Cardiac fibroblast (primary cell): ENCODE results near the gene MAN2A2.

Experiments used
- DNase-seq, 2 donors: peaks; one replicate each; pipeline versions ENCODE4 v3.0.0 to v3.0.0-alpha.2; 2010; ENCODE audit warnings: low read depth in 2 of 2
- H3K4me3 ChIP-seq, 2 donors: replicated peaks in 1 of 2; 1 replicate in 1 of 2; 2 replicates in 1 of 2; pipeline ENCODE4 v1.5.1; 2011; ENCODE audit warnings: low read depth in 2 of 2, low read length in 2 of 2, mild to moderate bottlenecking in 2 of 2, moderate library complexity in 1 of 2
- CTCF ChIP-seq: IDR thresholded peaks from one replicate; pipeline ENCODE4 v1.5.1; 2011; ENCODE audit warnings: low read depth, mild to moderate bottlenecking, low read length, inconsistent platforms

MAN2A2 gene

GRCh38 chr15:90931828-90932659, 28.9 kb downstream of the MAN2A2 start, which contains the start of gene HDDC3:
TSS of gene HDDC3 (minus strand) at chr15:90932549. CDS start at chr15:90932540, 9 bp downstream.
- DNase-seq = peak; percentile 84 to 87
- H3K4me3 ChIP-seq = peak within 1 kb of the TSS; percentile 70 to 83
- TF ChIP-seq CTCF = peak; percentile 87

- no peak for TF ChIP-seq CTCF
- H3K4me3 ChIP-seq = peak overlapping the region; percentile 70 to 83
- no peak for DNase-seq
These were observed 29.5 kb downstream of the MAN2A2 start for GRCh38 chr15:90932660-90932991.

GRCh38 chr15:90933301-90933700, 30.2 kb downstream of the MAN2A2 start:
- TF ChIP-seq CTCF = no peak
- no peak for DNase-seq
- H3K4me3 ChIP-seq = no peak overlapping the region

GRCh38 chr15:90934256-90934948, 31.3 kb downstream of the MAN2A2 start:
- DNase-seq = peak; percentile 86
- TF ChIP-seq CTCF = peak; percentile 97
- H3K4me3 ChIP-seq = peak overlapping the region; percentile 78 to 81

GRCh38 chr15:90934949-90935751, 32.0 kb downstream of the MAN2A2 start, which contains the start of gene UNC45A:
TSS of gene UNC45A (plus strand) at chr15:90935285. CDS start at chr15:90935325, 40 bp downstream.
- no peak for TF ChIP-seq CTCF
- peak within 1 kb of the TSS; percentile 78 to 81 for H3K4me3 ChIP-seq
- peak; percentile 82 to 84 for DNase-seq

- no peak for TF ChIP-seq CTCF
- H3K4me3 ChIP-seq = no peak overlapping the region
- no peak for DNase-seq
These were observed 33.7 kb downstream of the MAN2A2 start for GRCh38 chr15:90936823-90937222.
